C4-2B (cell line): ENCODE measurements around the gene AGBL1.

Source experiments
- CTCF ChIP-seq: fragments of 450-650 bp; conservative IDR thresholded peaks from 2 replicates; pipeline ENCODE4 v1.5.1; 2017; ENCODE audit warnings: mild to moderate bottlenecking
- ZFX ChIP-seq: fragments of 450-650 bp; IDR thresholded peaks from 2 replicates; pipeline ENCODE4 v1.6.1; 2017

DNA sequence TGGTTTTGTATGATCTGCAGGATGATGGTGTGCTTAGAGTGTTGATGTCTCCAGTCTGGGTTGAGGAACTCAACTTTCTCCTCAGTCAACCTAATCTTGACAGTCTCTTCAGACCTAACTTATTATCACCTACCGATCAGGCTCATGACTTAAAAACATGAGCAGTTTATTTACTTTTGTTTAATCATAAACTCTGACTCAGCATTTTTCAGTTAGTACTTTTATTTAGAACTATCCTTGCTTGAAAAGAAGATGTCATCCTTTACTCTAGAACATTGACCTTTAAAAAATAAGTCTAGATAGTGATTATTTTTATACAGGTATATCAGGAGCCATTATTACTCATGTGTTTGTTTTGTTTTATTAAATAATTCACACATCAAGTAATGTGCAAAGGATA lies 414.8 kb downstream of the AGBL1 start:
- TF ChIP-seq CTCF (no peak), ZFX (no peak)
